Duodenal mucosa (tissue), 2 donors: ENCODE results near the gene DLEU7.

Experiments used
- H3K27ac ChIP-seq: one replicate; pipeline ENCODE4 v1.7.0; 2013; ENCODE audit warnings: low read depth, low read length
- H3K27me3 ChIP-seq, 2 donors: one replicate each; pipeline ENCODE4 v1.7.0; 2013; ENCODE audit warnings: low read length in 2 of 2, control low read depth in 1 of 2; ENCODE audit not compliant: insufficient read depth in 2 of 2, control insufficient read depth in 1 of 2
- H3K36me3 ChIP-seq, 2 donors: one replicate each; pipeline ENCODE4 v1.7.0; 2013; ENCODE audit warnings: low read length in 2 of 2, control low read depth in 1 of 2; ENCODE audit not compliant: insufficient read depth in 2 of 2, control insufficient read depth in 1 of 2
- H3K4me1 ChIP-seq, 2 donors: one replicate each; pipeline ENCODE4 v1.7.0; 2013; ENCODE audit warnings: low read length in 2 of 2, control low read depth in 1 of 2; ENCODE audit not compliant: insufficient read depth in 2 of 2, control insufficient read depth in 1 of 2
- H3K4me3 ChIP-seq, 2 donors: one replicate each; pipeline ENCODE4 v1.7.0; 2013; ENCODE audit warnings: low read length in 2 of 2, low read depth in 1 of 2
- H3K9ac ChIP-seq, 2 donors: one replicate each; pipeline ENCODE4 v1.7.0; 2013; ENCODE audit warnings: low read length in 2 of 2, low read depth in 1 of 2
- H3K9me3 ChIP-seq, 2 donors: one replicate each; pipeline ENCODE4 v1.7.0; 2013; ENCODE audit warnings: low read length in 2 of 2, control low read depth in 1 of 2; ENCODE audit not compliant: control insufficient read depth in 1 of 2

DLEU7 gene

GRCh38 chr13:50797091-50797490 lies 46.4 kb downstream of the DLEU7 start:
- Histone ChIP-seq H3K9me3 (no peaks in the 10 kb centered on the region), H3K4me3 (no peak overlapping the region), H3K36me3 (no peaks in the 10 kb centered on the region), H3K9ac (no peak overlapping the region), H3K4me1 (peaks cover 4 to 8% of the 10 kb centered on the region in 2 donors), H3K27me3 (no peaks in the 10 kb centered on the region), H3K27ac (no peak overlapping the region)

GRCh38 chr13:50796463-50796862 lies 47.0 kb downstream of the DLEU7 start:
- Histone ChIP-seq H3K4me3 (no peak overlapping the region), H3K27ac (no peak overlapping the region), H3K36me3 (no peaks in the 10 kb centered on the region), H3K27me3 (no peaks in the 10 kb centered on the region), H3K9me3 (no peaks in the 10 kb centered on the region), H3K4me1 (peaks cover 4 to 8% of the 10 kb centered on the region in 2 donors), H3K9ac (no peak overlapping the region)

GRCh38 chr13:50794226-50794625 lies 49.3 kb downstream of the DLEU7 start:
- no peak overlapping the region for H3K9ac ChIP-seq
- H3K27me3 ChIP-seq, result no peaks in the 10 kb centered on the region
- no peaks in the 10 kb centered on the region for H3K4me1 ChIP-seq
- H3K9me3 ChIP-seq, result no peaks in the 10 kb centered on the region
- no peak overlapping the region for H3K4me3 ChIP-seq
- no peak overlapping the region for H3K27ac ChIP-seq
- H3K36me3 ChIP-seq, result no peaks in the 10 kb centered on the region

- H3K4me3 ChIP-seq, result no peak overlapping the region
- no peaks in the 10 kb centered on the region for H3K27me3 ChIP-seq
- H3K9ac ChIP-seq, result no peak overlapping the region
- no peaks in the 10 kb centered on the region for H3K9me3 ChIP-seq
- no peaks in the 10 kb centered on the region for H3K4me1 ChIP-seq
- H3K27ac ChIP-seq, result no peak overlapping the region
- H3K36me3 ChIP-seq, result no peaks in the 10 kb centered on the region
Measured at GRCh38 chr13:50793026-50793425, 50.5 kb downstream of the DLEU7 start.

- H3K4me1 ChIP-seq, result no peaks in the 10 kb centered on the region
- H3K27me3 ChIP-seq, result no peaks in the 10 kb centered on the region
- H3K27ac ChIP-seq, result no peak overlapping the region
- no peaks in the 10 kb centered on the region for H3K36me3 ChIP-seq
- no peak overlapping the region for H3K4me3 ChIP-seq
- no peaks in the 10 kb centered on the region for H3K9me3 ChIP-seq
- H3K9ac ChIP-seq, result no peak overlapping the region
Measured at GRCh38 chr13:50788551-50789210, 54.8 kb downstream of the DLEU7 start.

GRCh38 chr13:50787316-50788195 lies 55.9 kb downstream of the DLEU7 start:
- H3K27me3 ChIP-seq, result no peaks in the 10 kb centered on the region
- no peaks in the 10 kb centered on the region for H3K4me1 ChIP-seq
- H3K27ac ChIP-seq, result no peak overlapping the region
- H3K9me3 ChIP-seq, result no peaks in the 10 kb centered on the region
- no peak overlapping the region for H3K9ac ChIP-seq
- no peak overlapping the region for H3K4me3 ChIP-seq
- H3K36me3 ChIP-seq, result no peaks in the 10 kb centered on the region

- no peaks in the 10 kb centered on the region for H3K9me3 ChIP-seq
- no peaks in the 10 kb centered on the region for H3K4me1 ChIP-seq
- H3K36me3 ChIP-seq, result no peaks in the 10 kb centered on the region
- no peak overlapping the region for H3K4me3 ChIP-seq
- H3K27ac ChIP-seq, result no peak overlapping the region
- H3K9ac ChIP-seq, result no peak overlapping the region
- no peaks in the 10 kb centered on the region for H3K27me3 ChIP-seq
Measured at GRCh38 chr13:50783717-50784290, 59.7 kb downstream of the DLEU7 start.

GRCh38 chr13:50783066-50783465 lies 60.4 kb downstream of the DLEU7 start:
- no peak overlapping the region for H3K4me3 ChIP-seq
- H3K9me3 ChIP-seq, result no peaks in the 10 kb centered on the region
- no peaks in the 10 kb centered on the region for H3K27me3 ChIP-seq
- no peak overlapping the region for H3K9ac ChIP-seq
- no peaks in the 10 kb centered on the region for H3K4me1 ChIP-seq
- H3K36me3 ChIP-seq, result no peaks in the 10 kb centered on the region
- no peak overlapping the region for H3K27ac ChIP-seq

GRCh38 chr13:50780201-50781015 lies 63.1 kb downstream of the DLEU7 start:
- H3K9ac ChIP-seq, result no peak overlapping the region
- H3K4me3 ChIP-seq, result no peak overlapping the region
- H3K9me3 ChIP-seq, result peaks cover 0 to 2% of the 10 kb centered on the region in 2 donors
- no peak overlapping the region for H3K27ac ChIP-seq
- H3K36me3 ChIP-seq, result no peaks in the 10 kb centered on the region
- no peaks in the 10 kb centered on the region for H3K27me3 ChIP-seq
- H3K4me1 ChIP-seq, result no peaks in the 10 kb centered on the region
